B cell (primary cell): ENCODE measurements around the gene PRKCH.

ENCODE experiments used
- EZH2 ChIP-seq: IDR thresholded peaks from 2 replicates; pipeline ENCODE4 v1.6.1; 2012; ENCODE audit warnings: borderline replicate concordance, low read depth, mild to moderate bottlenecking, moderate library complexity, low read length; ENCODE audit not compliant: insufficient read depth, poor library complexity, severe bottlenecking
- TF ChIP-seq, protein P1 (sequence below): fragments of 200-600 bp; IDR thresholded peaks from one replicate; pipeline ENCODE4 v1.8.0; 2022; ENCODE audit warnings: antibody characterized with exemption, mild to moderate bottlenecking

DNA sequence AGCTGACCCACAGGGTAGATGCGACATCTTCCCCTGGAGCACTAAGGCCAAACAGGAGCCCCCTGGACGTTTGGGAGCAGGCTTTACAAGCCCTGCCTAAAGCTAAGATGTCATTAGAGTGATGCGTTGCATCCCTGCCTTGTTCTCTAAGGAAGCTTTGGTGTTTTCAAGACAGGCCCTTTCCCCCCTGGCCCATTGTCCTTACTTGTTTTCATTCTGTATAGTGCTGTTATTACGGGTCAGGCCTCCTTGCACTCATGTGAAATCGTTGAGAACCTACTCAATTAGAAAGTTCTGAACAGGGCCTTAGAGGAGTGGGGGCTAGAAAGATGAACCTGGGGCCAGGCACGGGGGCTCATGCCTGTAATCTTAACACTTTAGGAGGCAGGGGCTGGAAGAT is 1.7 kb upstream of the PRKCH start:
- TF ChIP-seq, protein P1, sequence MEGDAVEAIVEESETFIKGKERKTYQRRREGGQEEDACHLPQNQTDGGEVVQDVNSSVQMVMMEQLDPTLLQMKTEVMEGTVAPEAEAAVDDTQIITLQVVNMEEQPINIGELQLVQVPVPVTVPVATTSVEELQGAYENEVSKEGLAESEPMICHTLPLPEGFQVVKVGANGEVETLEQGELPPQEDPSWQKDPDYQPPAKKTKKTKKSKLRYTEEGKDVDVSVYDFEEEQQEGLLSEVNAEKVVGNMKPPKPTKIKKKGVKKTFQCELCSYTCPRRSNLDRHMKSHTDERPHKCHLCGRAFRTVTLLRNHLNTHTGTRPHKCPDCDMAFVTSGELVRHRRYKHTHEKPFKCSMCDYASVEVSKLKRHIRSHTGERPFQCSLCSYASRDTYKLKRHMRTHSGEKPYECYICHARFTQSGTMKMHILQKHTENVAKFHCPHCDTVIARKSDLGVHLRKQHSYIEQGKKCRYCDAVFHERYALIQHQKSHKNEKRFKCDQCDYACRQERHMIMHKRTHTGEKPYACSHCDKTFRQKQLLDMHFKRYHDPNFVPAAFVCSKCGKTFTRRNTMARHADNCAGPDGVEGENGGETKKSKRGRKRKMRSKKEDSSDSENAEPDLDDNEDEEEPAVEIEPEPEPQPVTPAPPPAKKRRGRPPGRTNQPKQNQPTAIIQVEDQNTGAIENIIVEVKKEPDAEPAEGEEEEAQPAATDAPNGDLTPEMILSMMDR, result no peak
- TF ChIP-seq EZH2, result no peak
